HFFc6 (cell line): Measurements from ENCODE around the gene GPR179. TPM values are rescaled to one million over a fixed set of nuclear protein-coding genes. Genes with fewer than 3 reads are reported as not detected.

ENCODE experiments used
- DNase-seq: peaks from one replicate; pipeline ENCODE4 v3.0.0-alpha.2; 2018
- H3K27ac Mint-ChIP-seq: 2 replicates; pipeline ENCODE4 v1.8.0; 2020; ENCODE audit warnings: mild to moderate bottlenecking, mixed read lengths
- H3K27me3 Mint-ChIP-seq: 2 replicates; pipeline ENCODE4 v1.8.0; 2021; ENCODE audit warnings: mild to moderate bottlenecking, moderate library complexity, mixed read lengths; ENCODE audit not compliant: insufficient read depth
- H3K36me3 Mint-ChIP-seq: 2 replicates; pipeline ENCODE4 v1.8.0; 2021; ENCODE audit warnings: low read depth, mixed read lengths
- H3K4me1 Mint-ChIP-seq: 2 replicates; pipeline ENCODE4 v1.8.0; 2020; ENCODE audit warnings: low read depth, mixed read lengths
- H3K4me3 Mint-ChIP-seq: 2 replicates; pipeline ENCODE4 v1.8.0; 2020; ENCODE audit warnings: mild to moderate bottlenecking, moderate library complexity, mixed read lengths
- H3K9me3 Mint-ChIP-seq: 2 replicates; pipeline ENCODE4 v1.8.0; 2020; ENCODE audit warnings: mild to moderate bottlenecking, mixed read lengths
- CTCF ChIP-seq: fragments of 200-600 bp; sonication (generic); IDR thresholded peaks from 2 replicates; pipeline ENCODE4 v1.5.0; 2021; ENCODE audit warnings: antibody characterized with exemption, mild to moderate bottlenecking
- total RNA-seq, 6 experiments: library from RNA; stranded (reverse); fragmentation: NEBNext Ultra II Directional; extraction: Animal tissue kit (Norgen Biotek cat#: 25700); gene quantifications; 2 replicates in 1 of 6; 3 replicates in 5 of 6; pipeline ENCODE4 v1.2.3, GENCODE V29; 2021

Gene GPR179
- total RNA-seq, 6 experiments from 2014 or later, result not detected

GRCh38 chr17:38324141-38324697, 19.5 kb downstream of the GPR179 start:
- no peak for TF ChIP-seq CTCF
- peaks cover 14% of the 10 kb centered on the region for H3K27me3 Mint-ChIP-seq
- H3K4me1 Mint-ChIP-seq, result peaks cover 9% of the 10 kb centered on the region
- DNase-seq, result no peak
- no peak overlapping the region for H3K4me3 Mint-ChIP-seq
- H3K27ac Mint-ChIP-seq, result no peak overlapping the region
- H3K9me3 Mint-ChIP-seq, result no peaks in the 10 kb centered on the region
- peaks cover 11% of the 10 kb centered on the region; the same call in 1 of the 2 replicates for H3K36me3 Mint-ChIP-seq

- no peak for DNase-seq
- H3K36me3 Mint-ChIP-seq, result peaks cover 11% of the 10 kb centered on the region; the same call in 1 of the 2 replicates
- no peaks in the 10 kb centered on the region for H3K9me3 Mint-ChIP-seq
- H3K4me1 Mint-ChIP-seq, result peaks cover 10% of the 10 kb centered on the region
- no peak for TF ChIP-seq CTCF
- no peak overlapping the region for H3K4me3 Mint-ChIP-seq
- peak overlapping the region; percentile 5; the same call in 1 of the 2 replicates for H3K27ac Mint-ChIP-seq
- H3K27me3 Mint-ChIP-seq, result peaks cover 6% of the 10 kb centered on the region
Observed at GRCh38 chr17:38322897-38323296, 20.9 kb downstream of the GPR179 start.

GRCh38 chr17:38322156-38322779, 21.5 kb downstream of the GPR179 start:
- Mint-ChIP-seq H3K27ac (peak overlapping the region; percentile 5; the same call in 1 of the 2 replicates), H3K27me3 (peaks cover 6% of the 10 kb centered on the region), H3K36me3 (peaks cover 11% of the 10 kb centered on the region; the same call in 1 of the 2 replicates), H3K4me1 (peaks cover 16% of the 10 kb centered on the region), H3K9me3 (no peaks in the 10 kb centered on the region), H3K4me3 (no peak overlapping the region)
- DNase-seq, result no peak
- peak; percentile 92 for TF ChIP-seq CTCF

- Mint-ChIP-seq H3K36me3 (peaks cover 21% of the 10 kb centered on the region), H3K4me1 (peaks cover 20% of the 10 kb centered on the region), H3K4me3 (no peak overlapping the region), H3K27me3 (peaks cover 2% of the 10 kb centered on the region; the same call in 1 of the 2 replicates), H3K27ac (no peak overlapping the region), H3K9me3 (no peaks in the 10 kb centered on the region)
- no peak for DNase-seq
- no peak for TF ChIP-seq CTCF
Observed at GRCh38 chr17:38320482-38320881, 23.3 kb downstream of the GPR179 start.

- H3K27ac Mint-ChIP-seq, result peak overlapping the region; percentile 63
- H3K36me3 Mint-ChIP-seq, result peaks cover 21% of the 10 kb centered on the region
- peaks cover 17% of the 10 kb centered on the region for H3K4me1 Mint-ChIP-seq
- no peak overlapping the region for H3K4me3 Mint-ChIP-seq
- H3K27me3 Mint-ChIP-seq, result no peaks in the 10 kb centered on the region
- DNase-seq, result no peak
- TF ChIP-seq CTCF, result no peak
- H3K9me3 Mint-ChIP-seq, result no peaks in the 10 kb centered on the region
Observed at GRCh38 chr17:38317081-38317480, 26.7 kb downstream of the GPR179 start.
